ENCODE results near the gene TRPT1. TPM values are rescaled to one million over a fixed set of nuclear protein-coding genes. Genes with fewer than 3 reads are reported as not detected.

The TRPT1 gene
- total RNA-seq, 1 experiment from 2014 or later, result 58.8 TPM

GRCh38 chr11:64265176-64266160, 39.5 kb upstream of the TRPT1 start:
- DNase-seq (ENCODE audit: low spot score), result no peak
- POLR2A ChIA-PET, result interaction anchor here (0.6 kb wide), 1 partner anchor 74 kb away, joined by 7 read pairs; no protein-coding TSS in a partner anchor
- Mint-ChIP-seq H3K9me3 (no peaks in the 10 kb centered on the region), H3K27me3 (ENCODE audit: low read depth) (no peaks in the 10 kb centered on the region), H3K36me3 (peaks cover 29% of the 10 kb centered on the region), H3K4me1 (peaks cover 12% of the 10 kb centered on the region), H3K27ac (no peak overlapping the region), H3K4me3 (no peak overlapping the region)
- CTCF ChIA-PET, result interaction anchor here (0.8 to 4.5 kb wide), 5 partner anchors 15 to 90 kb away, joined by 3 to 65 read pairs (median 3); partner anchors contain the start of genes NUDT22, PLCB3 and TRPT1
- no peak for ATAC-seq
- TF ChIP-seq E2F5 (CRISPR knock-in tag; IDR thresholded peaks at IDR 0.05), result no peak
- no peak for TF ChIP-seq EMX1 (CRISPR knock-in tag; IDR thresholded peaks at IDR 0.05)
- TF ChIP-seq ATF1 (CRISPR knock-in tag; IDR thresholded peaks at IDR 0.05), result no peak
- no peak for TF ChIP-seq ZBTB43 (CRISPR knock-in tag; IDR thresholded peaks at IDR 0.05)
- TF ChIP-seq ZNF232 (CRISPR knock-in tag; IDR thresholded peaks at IDR 0.05), result no peak
- no peak for TF ChIP-seq FOXK1 (CRISPR knock-in tag; IDR thresholded peaks at IDR 0.05)
- no peak for TF ChIP-seq USF2 (CRISPR knock-in tag; IDR thresholded peaks at IDR 0.05)
- no peak for TF ChIP-seq SMAD3 (CRISPR knock-in tag; IDR thresholded peaks at IDR 0.05; ENCODE audit: borderline replicate concordance)

GRCh38 chr11:64264371-64264852, 38.4 kb upstream of the TRPT1 start:
- H3K27me3 Mint-ChIP-seq (ENCODE audit: low read depth), result no peaks in the 10 kb centered on the region
- H3K9me3 Mint-ChIP-seq, result no peaks in the 10 kb centered on the region
- CTCF ChIA-PET, result interaction anchor here (0.8 to 4.5 kb wide), 6 partner anchors 14 to 91 kb away, joined by 3 to 65 read pairs (median 6); partner anchors contain the start of genes NUDT22, PLCB3 and TRPT1
- DNase-seq (ENCODE audit: low spot score) (no peak), ATAC-seq (no peak)
- H3K4me3 Mint-ChIP-seq, result no peak overlapping the region
- H3K27ac Mint-ChIP-seq, result peak overlapping the region; percentile 32
- POLR2A ChIA-PET, result interaction anchor here (0.6 to 1.4 kb wide), 2 partner anchors 23 to 73 kb away, joined by 4 to 7 read pairs; no protein-coding TSS in a partner anchor
- peaks cover 40% of the 10 kb centered on the region for H3K36me3 Mint-ChIP-seq
- peaks cover 12% of the 10 kb centered on the region for H3K4me1 Mint-ChIP-seq
- TF ChIP-seq ERG (CRISPR knock-in tag; IDR thresholded peaks at IDR 0.05), result no peak
- no peak for TF ChIP-seq ZNF532 (CRISPR knock-in tag; IDR thresholded peaks at IDR 0.05; ENCODE audit: borderline replicate concordance)
- no peak for TF ChIP-seq RORB (CRISPR knock-in tag; IDR thresholded peaks at IDR 0.05)
- TF ChIP-seq ZNF281 (CRISPR knock-in tag; IDR thresholded peaks at IDR 0.05), result no peak
- TF ChIP-seq IRF2 (CRISPR knock-in tag; IDR thresholded peaks at IDR 0.05; ENCODE audit: borderline replicate concordance, low read depth), result no peak
- no peak for TF ChIP-seq ZNF423 (CRISPR knock-in tag; IDR thresholded peaks at IDR 0.05)
- no peak for TF ChIP-seq CREM (CRISPR knock-in tag; IDR thresholded peaks at IDR 0.05)
- no peak for TF ChIP-seq MAX (CRISPR knock-in tag; IDR thresholded peaks at IDR 0.05)
- TF ChIP-seq GTF2I (CRISPR knock-in tag; conservative IDR thresholded peaks at IDR 0.05), result no peak
- no peak for TF ChIP-seq ZNF512 (CRISPR knock-in tag; IDR thresholded peaks at IDR 0.05; ENCODE audit: borderline replicate concordance)
- TF ChIP-seq ETV6 (CRISPR knock-in tag; IDR thresholded peaks at IDR 0.05), result no peak
- no peak for TF ChIP-seq EMX1 (CRISPR knock-in tag; IDR thresholded peaks at IDR 0.05)
- no peak for TF ChIP-seq FOXK1 (CRISPR knock-in tag; IDR thresholded peaks at IDR 0.05)
